A549 (cell line): ENCODE results near the gene LRRC8C. TPM values are rescaled to one million over a fixed set of nuclear protein-coding genes. Genes with fewer than 3 reads are reported as not detected.

Experiments used
- ATAC-seq, 2 experiments: fragments of 200-7000 bp in 1 of 2; fragments of >200 bp in 1 of 2; cut with Nextera tagmentation in 1 of 2; cut with Tn5 transposase in 1 of 2; 3 replicates each; pipeline versions ENCODE4 v1.8.0 to v1.9.1; 2018 to 2020; ENCODE audit warnings: mild to moderate bottlenecking in 1 of 2, moderate library complexity in 1 of 2
- CTCF ChIA-PET: fragments of 300-600 bp; sonication (Branson Sonifier 250); formaldehyde crosslinking; extraction: SDS; loops from one replicate; lab custom pipeline; 2021; ENCODE audit warnings: antibody characterized with exemption, inconsistent platforms; lab: Yijun Ruan, JAX
- POLR2A ChIA-PET: fragments of 350-600 bp; formaldehyde crosslinking; extraction: SDS; loops from one replicate; lab custom pipeline; 2021; ENCODE audit warnings: antibody characterized with exemption, inconsistent platforms; lab: Yijun Ruan, JAX
- DNase-seq, 2 experiments: peaks; one replicate each; pipeline versions ENCODE4 v3.0.0 to v3.0.0-alpha.2; 2011 to 2016; ENCODE audit warnings: low read depth in 1 of 2, low spot score in 1 of 2
- FAIRE-seq: peaks from 2 replicates; lab custom pipeline; 2011; peaks lifted over from hg19 to GRCh38; lab: Jason Lieb, UNC
- H3K27ac ChIP-seq, 2 experiments: fragments of >200 bp; sonication (Bioruptor Twin); formaldehyde crosslinking; 3 replicates each; pipeline ENCODE4 v1.5.1; 2016 to 2017
- H3K4me1 ChIP-seq: fragments of >200 bp; sonication (Bioruptor Twin); formaldehyde crosslinking; 3 replicates; pipeline ENCODE4 v1.6.1; 2016
- H3K4me2 ChIP-seq: fragments of >200 bp; sonication (Bioruptor Twin); formaldehyde crosslinking; 3 replicates; pipeline ENCODE4 v1.6.1; 2016
- H3K4me3 ChIP-seq: fragments of >200 bp; sonication (Bioruptor Twin); formaldehyde crosslinking; 3 replicates; pipeline ENCODE4 v1.5.1; 2016
- H3K9me3 ChIP-seq: fragments of >200 bp; sonication (Bioruptor Twin); formaldehyde crosslinking; 3 replicates; pipeline ENCODE4 v1.6.1; 2016
- ATOH8 ChIP-seq: fragments of 250-450 bp; sonication (Bioruptor Pico); IDR thresholded peaks from 2 replicates; pipeline ENCODE4 v1.5.0; 2020; ENCODE audit warnings: low read depth, mild to moderate bottlenecking, moderate library complexity
- BHLHE40 ChIP-seq: IDR thresholded peaks from 2 replicates; pipeline ENCODE4 v1.6.1; 2012; ENCODE audit warnings: low read depth, low read length, inconsistent platforms
- CBX2 ChIP-seq: fragments of 200-600 bp; sonication (generic); IDR thresholded peaks from 2 replicates; pipeline ENCODE4 v1.6.1; 2016; ENCODE audit warnings: low read depth, mild to moderate bottlenecking, borderline replicate concordance
- CBX8 ChIP-seq: fragments of 200-600 bp; sonication (generic); IDR thresholded peaks from 2 replicates; pipeline ENCODE4 v1.6.1; 2016
- CEBPB ChIP-seq, 2 experiments: fragments of >200 bp in 1 of 2; sonication (Bioruptor Twin) in 1 of 2; formaldehyde crosslinking in 1 of 2; IDR thresholded peaks; 2 replicates each; pipeline ENCODE4 v1.6.1; 2012 to 2016
- EHF ChIP-seq: fragments of 250-450 bp; sonication (Bioruptor Pico); IDR thresholded peaks from 2 replicates; pipeline ENCODE4 v1.5.0; 2020; ENCODE audit warnings: mild to moderate bottlenecking
- ELK1 ChIP-seq: fragments of 150-350 bp; IDR thresholded peaks from 2 replicates; pipeline ENCODE4 v1.6.1; 2014; ENCODE audit warnings: low read depth, mild to moderate bottlenecking, low read length
- ESRRA ChIP-seq: fragments of 150-350 bp; IDR thresholded peaks from 2 replicates; pipeline ENCODE4 v1.6.1; 2014; ENCODE audit warnings: mild to moderate bottlenecking, low read length, borderline replicate concordance
- FOSB ChIP-seq: fragments of 250-450 bp; sonication (Bioruptor Pico); IDR thresholded peaks from 2 replicates; pipeline ENCODE4 v1.5.0; 2020; ENCODE audit warnings: mild to moderate bottlenecking, moderate library complexity
- GATA3 ChIP-seq: IDR thresholded peaks from 2 replicates; pipeline ENCODE4 v1.6.1; 2012; ENCODE audit warnings: borderline replicate concordance
- HEYL ChIP-seq: fragments of 250-450 bp; sonication (Bioruptor Pico); IDR thresholded peaks from 2 replicates; pipeline ENCODE4 v1.8.0; 2021; ENCODE audit warnings: mild to moderate bottlenecking, moderate library complexity
- JUN ChIP-seq, 2 experiments: fragments of >200 bp; sonication (Bioruptor Twin); formaldehyde crosslinking; IDR thresholded peaks; 2 replicates in 1 of 2; 3 replicates in 1 of 2; pipeline ENCODE4 v1.6.1; 2016 to 2017
- JUNB ChIP-seq: fragments of >200 bp; sonication (Bioruptor Twin); formaldehyde crosslinking; IDR thresholded peaks from 2 replicates; pipeline ENCODE4 v1.6.1; 2016
- NFE2L2 ChIP-seq: fragments of 150-350 bp; conservative IDR thresholded peaks from 2 replicates; pipeline ENCODE4 v1.6.1; 2014; ENCODE audit warnings: low read length
- NPAS2 ChIP-seq: fragments of 250-450 bp; sonication (Bioruptor Pico); IDR thresholded peaks from 2 replicates; pipeline ENCODE4 v1.8.0; 2022; ENCODE audit warnings: mild to moderate bottlenecking, moderate library complexity, borderline replicate concordance
- NR3C1 ChIP-seq: fragments of >200 bp; sonication (Bioruptor Twin); formaldehyde crosslinking; IDR thresholded peaks from 3 replicates; pipeline ENCODE4 v1.6.1; 2017
- RAD21 ChIP-seq, 2 experiments: fragments of >200 bp in 1 of 2; sonication (Bioruptor Twin) in 1 of 2; formaldehyde crosslinking in 1 of 2; IDR thresholded peaks in 1 of 2; conservative IDR thresholded peaks in 1 of 2; 2 replicates in 1 of 2; 3 replicates in 1 of 2; pipeline ENCODE4 v1.6.1; 2012 to 2018; ENCODE audit warnings: inconsistent platforms in 1 of 2
- RARB ChIP-seq: fragments of 250-450 bp; sonication (Bioruptor Pico); IDR thresholded peaks from 2 replicates; pipeline ENCODE4 v1.8.0; 2021; ENCODE audit warnings: mild to moderate bottlenecking, moderate library complexity
- REST ChIP-seq: fragments of 200-600 bp; sonication (generic); IDR thresholded peaks from 2 replicates; pipeline ENCODE4 v1.6.1; 2016; ENCODE audit warnings: antibody characterized with exemption, mild to moderate bottlenecking, moderate library complexity
- RNF2 ChIP-seq: fragments of 200-600 bp; sonication (generic); IDR thresholded peaks from 2 replicates; pipeline ENCODE4 v1.6.1; 2016; ENCODE audit warnings: low read depth, mild to moderate bottlenecking, antibody characterized with exemption, moderate library complexity, borderline replicate concordance
- TP53 ChIP-seq: fragments of 250-450 bp; sonication (Bioruptor Pico); IDR thresholded peaks from 2 replicates; pipeline ENCODE4 v1.5.0; 2021; ENCODE audit warnings: mild to moderate bottlenecking, moderate library complexity
- ZC3H11A ChIP-seq: fragments of 450-650 bp; IDR thresholded peaks from 2 replicates; pipeline ENCODE4 v1.6.1; 2014; ENCODE audit warnings: antibody characterized with exemption, mild to moderate bottlenecking
- WGBS: methylation state at CpG from one replicate; pipeline ENCODE4 v1.1.6; 2017; ENCODE audit errors: missing lambda C conversion rate; 5-methylcytosine and 5-hydroxymethylcytosine counted together
- polyA plus RNA-seq, 4 experiments: library from polyadenylated mRNA; depleted of rRNA in 3 of 4; stranded (reverse); fragments of >200 nt; fragmentation: RNase III in 1 of 4; extraction: RNeasy Plus Mini Kit Qiagen cat#74134 plus additional on column Dnase treatment in 1 of 4; gene quantifications; 2 replicates in 3 of 4; 3 replicates in 1 of 4; pipeline ENCODE4 v1.2.3, GENCODE V29; 2011 to 2017

The LRRC8C gene
- polyA plus RNA-seq, 2 of the 4 experiments (the other 2 are of a cell fraction): 6.3 to 15.9 TPM

- H3K4me3 ChIP-seq: no peak overlapping the region
- no peak for FAIRE-seq
- no peak overlapping the region for H3K27ac ChIP-seq
- no peak for ATAC-seq
- no peak for TF ChIP-seq ATOH8 (CRISPR knock-in tag)
- no peak for TF ChIP-seq HEYL (CRISPR knock-in tag)
- TF ChIP-seq JUN (IDR thresholded peaks at IDR 0.05): no peak
- TF ChIP-seq NFE2L2: no peak
- no peak for TF ChIP-seq JUNB
- TF ChIP-seq TP53: no peak
- TF ChIP-seq REST: no peak
- TF ChIP-seq RAD21 (conservative IDR thresholded peaks at IDR 0.05 in 1 of 2, IDR thresholded peaks at IDR 0.05 in 1 of 2): no peak
- no peak for TF ChIP-seq RNF2
- no peak for DNase-seq
- H3K4me1 ChIP-seq: peaks cover 5% of the 10 kb centered on the region; the same call in 2 of the 3 replicates
- no peak overlapping the region for H3K4me2 ChIP-seq
- ChIA-PET POLR2A (no interaction called here), CTCF (no interaction called here)
- no peaks in the 10 kb centered on the region for H3K9me3 ChIP-seq
Observed at GRCh38 chr1:89687254-89687653, 54.3 kb downstream of the LRRC8C start.

GRCh38 chr1:89688607-89689006 is 55.7 kb downstream of the LRRC8C start:
- H3K27ac ChIP-seq: no peak overlapping the region
- TF ChIP-seq RAD21 (conservative IDR thresholded peaks at IDR 0.05 in 1 of 2, IDR thresholded peaks at IDR 0.05 in 1 of 2) (no peak), ELK1 (no peak), CEBPB (IDR thresholded peaks at IDR 0.05) (no peak), ESRRA (no peak), ZC3H11A (no peak), CBX2 (no peak), GATA3 (no peak), NR3C1 (no peak), BHLHE40 (no peak), EHF (CRISPR knock-in tag) (no peak), RARB (CRISPR knock-in tag) (no peak), FOSB (CRISPR knock-in tag) (no peak), CBX8 (no peak), NPAS2 (CRISPR knock-in tag) (no peak)
- TF ChIP-seq, all 56 proteins: peak for 0
- DNase-seq (no peak), ATAC-seq (no peak), FAIRE-seq (no peak)
- no peak overlapping the region for H3K4me3 ChIP-seq
- CTCF ChIA-PET: no interaction called here
- H3K9me3 ChIP-seq: no peaks in the 10 kb centered on the region
- H3K4me1 ChIP-seq: peaks cover 11% of the 10 kb centered on the region; the same call in 2 of the 3 replicates
- POLR2A ChIA-PET: no interaction called here
- 73% methylated on average over 1 of the region's 1 CpG for WGBS
- no peak overlapping the region for H3K4me2 ChIP-seq
